Hypothalamus (tissue), 51 donors: ENCODE results near the gene ERICH6B.

Experiments used
- DNase-seq, 51 donors: peaks; one replicate each; lab custom pipeline; 2025; lab: John Stamatoyannopoulos, UW

The ERICH6B gene

DNA sequence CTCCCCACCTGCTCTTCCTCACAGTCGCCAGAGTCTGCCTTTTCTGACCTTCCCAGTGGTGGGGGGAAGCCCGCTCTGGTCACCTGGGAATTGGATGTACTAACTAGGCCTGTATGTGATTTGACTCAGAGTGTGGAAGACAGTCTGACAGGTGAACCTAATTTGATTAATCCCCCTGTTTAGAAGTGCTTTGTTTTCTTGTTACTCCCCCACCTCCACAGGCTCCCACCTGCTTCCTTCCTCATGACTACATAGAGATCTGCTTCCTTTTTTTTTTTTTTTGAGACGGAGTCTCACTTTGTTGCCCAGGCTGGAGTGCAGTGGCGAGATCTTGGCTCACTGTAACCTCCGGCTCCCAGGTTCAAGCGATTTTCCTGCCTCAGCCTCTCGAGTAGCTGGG, 106.8 kb downstream of the ERICH6B start:
- no peak for DNase-seq

- no peak for DNase-seq
Observed at GRCh38 chr13:45506811-45507210, 108.7 kb downstream of the ERICH6B start.

GRCh38 chr13:45503658-45504057, 111.9 kb downstream of the ERICH6B start:
- DNase-seq = no peak

GRCh38 chr13:45501175-45501526, 114.4 kb downstream of the ERICH6B start:
- DNase-seq = no peak

- peak in 1 of 51 donors; percentile 7 for DNase-seq
Observed at GRCh38 chr13:45500492-45501174, 114.9 kb downstream of the ERICH6B start.

- no peak for DNase-seq
Observed at GRCh38 chr13:45496942-45497341, 118.6 kb downstream of the ERICH6B start.

DNA sequence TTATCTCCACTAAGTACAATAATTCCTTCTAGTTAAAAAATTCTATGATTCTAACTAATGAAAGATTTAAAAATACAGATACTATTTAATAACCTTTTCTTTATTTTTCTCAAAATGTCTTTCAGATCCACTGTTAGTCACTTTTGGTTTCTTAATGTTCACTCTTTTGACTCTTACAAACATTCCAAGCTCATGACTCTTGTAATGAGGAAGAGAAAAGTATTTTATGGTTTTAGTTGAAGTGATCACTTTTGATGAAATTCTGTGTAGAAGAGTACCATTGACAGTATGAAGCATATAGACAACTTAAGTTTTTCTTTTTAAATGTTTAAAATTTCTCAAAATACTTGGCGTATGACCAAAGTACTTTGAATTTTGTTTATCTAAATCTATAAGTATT, 123.0 kb downstream of the ERICH6B start:
- no peak for DNase-seq
